HG03135 (cell line): Measurements from ENCODE around the gene AUTS2.

Experiments
- ATAC-seq: cut with Tn5 transposase; IDR thresholded peaks from one replicate; pipeline ENCODE4 v1.9.1; 2021; ENCODE audit warnings: mild to moderate bottlenecking, moderate library complexity; ENCODE audit not compliant: unreplicated experiment

The AUTS2 gene

GRCh38 chr7:70044064-70044463 lies 445.8 kb downstream of the AUTS2 start:
- no peak for ATAC-seq

- ATAC-seq: no peak
Observed at GRCh38 chr7:70044525-70044924, 446.2 kb downstream of the AUTS2 start.

GRCh38 chr7:70044981-70045380 lies 446.7 kb downstream of the AUTS2 start:
- ATAC-seq: no peak

- ATAC-seq: no peak
Observed at GRCh38 chr7:70047384-70047783, 449.1 kb downstream of the AUTS2 start.

- no peak for ATAC-seq
Observed at GRCh38 chr7:70047891-70048448, 449.7 kb downstream of the AUTS2 start.

GRCh38 chr7:70051726-70052125 lies 453.5 kb downstream of the AUTS2 start:
- ATAC-seq: no peak

GRCh38 chr7:70052691-70053090 lies 454.4 kb downstream of the AUTS2 start:
- no peak for ATAC-seq

GRCh38 chr7:70053421-70053820 lies 455.1 kb downstream of the AUTS2 start:
- ATAC-seq: no peak

GRCh38 chr7:70053989-70054388 lies 455.7 kb downstream of the AUTS2 start:
- no peak for ATAC-seq

GRCh38 chr7:70056363-70056762 lies 458.1 kb downstream of the AUTS2 start:
- ATAC-seq: no peak

- no peak for ATAC-seq
Observed at GRCh38 chr7:70060298-70061068, 462.2 kb downstream of the AUTS2 start.

GRCh38 chr7:70063371-70063770 lies 465.1 kb downstream of the AUTS2 start:
- no peak for ATAC-seq

GRCh38 chr7:70063927-70064326 lies 465.7 kb downstream of the AUTS2 start:
- ATAC-seq: no peak

GRCh38 chr7:70066844-70067243 lies 468.6 kb downstream of the AUTS2 start:
- ATAC-seq: no peak

GRCh38 chr7:70068531-70068930 lies 470.3 kb downstream of the AUTS2 start:
- ATAC-seq: no peak

- ATAC-seq: no peak
Observed at GRCh38 chr7:70069977-70070376, 471.7 kb downstream of the AUTS2 start.

GRCh38 chr7:70071766-70072165 lies 473.5 kb downstream of the AUTS2 start:
- no peak for ATAC-seq

GRCh38 chr7:70072220-70072619 lies 473.9 kb downstream of the AUTS2 start:
- ATAC-seq: no peak

GRCh38 chr7:70076325-70076724 lies 478.1 kb downstream of the AUTS2 start:
- no peak for ATAC-seq

GRCh38 chr7:70082099-70082611 lies 483.9 kb downstream of the AUTS2 start:
- ATAC-seq: no peak

- no peak for ATAC-seq
Observed at GRCh38 chr7:70091362-70091761, 493.1 kb downstream of the AUTS2 start.
